Head of caudate nucleus (tissue), 42 donors: ENCODE data around the gene PGM2.

Source experiments
- DNase-seq, 42 donors: peaks; one replicate each; pipeline versions ENCODE4 v3.0.0 to v3.0.0-alpha.2; 2020 to 2021; ENCODE audit warnings: mixed read lengths in 7 of 42
- intact Hi-C: fragments of 100-400 bp; cut with DNase I; formaldehyde crosslinking; loops from one replicate; pipeline ENCODE4 v1.15.0; 2022

PGM2 gene

GRCh38 chr4:37845201-37845600 lies 18.7 kb downstream of the PGM2 start:
- intact Hi-C loops, result no loop called here
- no peak for DNase-seq

- DNase-seq, result peak in 1 of 42 donors; percentile 11
Measured at GRCh38 chr4:37847311-37847884, 20.9 kb downstream of the PGM2 start.

GRCh38 chr4:37852376-37852775 lies 25.9 kb downstream of the PGM2 start:
- intact Hi-C loops, result no loop called here
- no peak for DNase-seq

More at GRCh38 chr4:37847311-37847884, 20.9 kb downstream of the PGM2 start:
- intact Hi-C loops, result no loop called here

GRCh38 chr4:37858112-37858511 lies 31.6 kb downstream of the PGM2 start:
- no peak for DNase-seq

GRCh38 chr4:37858872-37859271 lies 32.4 kb downstream of the PGM2 start:
- no peak for DNase-seq
- intact Hi-C loops, result no loop called here

More at GRCh38 chr4:37858112-37858511, 31.6 kb downstream of the PGM2 start:
- intact Hi-C loops, result no loop called here

GRCh38 chr4:37860266-37860665 lies 33.8 kb downstream of the PGM2 start:
- intact Hi-C loops, result no loop called here
- no peak for DNase-seq

- DNase-seq, result no peak
- intact Hi-C loops, result no loop called here
Measured at GRCh38 chr4:37862961-37863360, 36.5 kb downstream of the PGM2 start.

GRCh38 chr4:37864786-37865185 lies 38.3 kb downstream of the PGM2 start:
- intact Hi-C loops, result no loop called here

GRCh38 chr4:37865450-37865849 lies 39.0 kb downstream of the PGM2 start:
- DNase-seq, result no peak
- intact Hi-C loops, result no loop called here

More at GRCh38 chr4:37864786-37865185, 38.3 kb downstream of the PGM2 start:
- peak in 13 of 42 donors; percentile 6 to 44 (median 19) for DNase-seq

GRCh38 chr4:37867102-37867501 lies 40.6 kb downstream of the PGM2 start:
- intact Hi-C loops, result no loop called here
- DNase-seq, result no peak

GRCh38 chr4:37868238-37868637 lies 41.8 kb downstream of the PGM2 start:
- intact Hi-C loops, result no loop called here
- DNase-seq, result no peak

GRCh38 chr4:37872310-37872988 lies 46.0 kb downstream of the PGM2 start:
- no peak for DNase-seq
- intact Hi-C loops, result no loop called here

GRCh38 chr4:37873386-37873785 lies 46.9 kb downstream of the PGM2 start:
- intact Hi-C loops, result no loop called here
- DNase-seq, result no peak

- no peak for DNase-seq
- intact Hi-C loops, result no loop called here
Measured at GRCh38 chr4:37876156-37876555, 49.7 kb downstream of the PGM2 start.

GRCh38 chr4:37879365-37879764 lies 52.9 kb downstream of the PGM2 start:
- intact Hi-C loops, result no loop called here
- no peak for DNase-seq

- intact Hi-C loops, result no loop called here
Measured at GRCh38 chr4:37881811-37882210, 55.3 kb downstream of the PGM2 start.

GRCh38 chr4:37882665-37883296 lies 56.3 kb downstream of the PGM2 start:
- DNase-seq, result no peak
- intact Hi-C loops, result no loop called here

More at GRCh38 chr4:37881811-37882210, 55.3 kb downstream of the PGM2 start:
- DNase-seq, result no peak

GRCh38 chr4:37884855-37885487 lies 58.5 kb downstream of the PGM2 start:
- no peak for DNase-seq
- intact Hi-C loops, result no loop called here

GRCh38 chr4:37885496-37885895 lies 59.0 kb downstream of the PGM2 start:
- intact Hi-C loops, result no loop called here
- no peak for DNase-seq
